ENCODE measurements around the gene P3H1. TPM values are rescaled to one million over a fixed set of nuclear protein-coding genes. Genes with fewer than 3 reads are reported as not detected.

Gene P3H1
- total and polyA plus RNA-seq, 2 of the 13 experiments (the other 11 are each of a cell fraction or from before 2014, with no cell fraction given) = 64.6 to 120 TPM

- in situ Hi-C loops (cut with HindIII; ENCODE audit: extremely low pct_ligation_motif_present, low pct_unique_long_range_greater_than_20kb) = no loop called here
- TF ChIP-seq AGO2 (optimal IDR thresholded peaks at IDR 0.05; ENCODE audit: low read depth, low read length) (peak; percentile 87), SIN3B (IDR thresholded peaks at IDR 0.05; ENCODE audit: low read length) (no peak), RBFOX2 (IDR thresholded peaks at IDR 0.05; ENCODE audit: low read depth, low read length) (peak; percentile 39; the same call in 1 of the 2 replicates)
- Histone ChIP-seq H3K4me3 (replicated peaks in 1 of 3; ENCODE audit: insufficient read depth in 1 of 3, low read depth in 2 of 3, low read length in 3 of 3) (no peak within 1 kb of the TSS), H3K4me2 (ENCODE audit: low read depth, low read length) (no peak within 1 kb of the TSS), H3K9me3 (ENCODE audit: low read length) (no peaks in the 10 kb centered on the region), H3K27ac (ENCODE audit: extremely low read length, insufficient read depth, low read length) (no peak within 1 kb of the TSS), H3K9ac (ENCODE audit: insufficient read depth, low read depth, low read length) (no peak within 1 kb of the TSS), H3K27me3 (ENCODE audit: control insufficient read depth in 1 of 2, insufficient read depth in 2 of 2, low read length in 2 of 2) (no peaks in the 10 kb centered on the region), H3K36me3 (replicated peaks in 1 of 2; ENCODE audit: control insufficient read depth in 1 of 2, insufficient read depth in 2 of 2, low read length in 2 of 2) (peaks cover 0 to 11% of the 10 kb centered on the region in 2 experiments; a peak in 2 of 5 replicates), H2AFZ (ENCODE audit: low read length) (no peak within 1 kb of the TSS), H4K20me1 (ENCODE audit: insufficient read depth, low read length) (no peaks in the 10 kb centered on the region), H3K79me2 (ENCODE audit: insufficient read depth, low read length) (no peaks in the 10 kb centered on the region), H3K4me1 (ENCODE audit: insufficient read depth, low read length) (no peaks in the 10 kb centered on the region)
- intact Hi-C loops (cut with micrococcal nuclease; ENCODE audit: unreplicated experiment) = no loop called here
- CTCF ChIA-PET (ENCODE audit: low intra/inter-chr PET ratio, low total read pairs) = no interaction called here
- ATAC-seq = no peak; the same call in 2 of the 3 replicates
- FAIRE-seq = no peak
- POLR2A ChIA-PET = interaction anchor here (3.2 kb wide), 1 partner anchor 18 kb away, joined by 9 read pairs; the partner anchor contains the start of genes C1orf50 and P3H1
- WGBS (ENCODE audit: low lambda C conversion rate) = 97% methylated on average over 46 of the region's 54 CpGs
- BruUV-seq (replicated peaks) = no TSS peak
- no peak for DNase-seq (ENCODE audit: low spot score)
Observed at GRCh38 chr1:42784946-42785693, 18.3 kb upstream of the P3H1 start, which contains the start of gene TMEM269. TMEM269 (plus strand) TSS chr1:42784991; CDS start chr1:42789894, 4,903 bp downstream.

- ChIA-PET CTCF (ENCODE audit: low intra/inter-chr PET ratio, low total read pairs) (no interaction called here), POLR2A (interaction anchor here (3.2 kb wide), 1 partner anchor 18 kb away, joined by 9 read pairs; the partner anchor contains the start of genes C1orf50 and P3H1)
- no peak for DNase-seq (ENCODE audit: low spot score)
- H3K27ac ChIP-seq (ENCODE audit: extremely low read length, insufficient read depth, low read length) = no peak overlapping the region
- no peak overlapping the region for H2AFZ ChIP-seq (ENCODE audit: low read length)
- no peak for FAIRE-seq
- H3K4me1 ChIP-seq (ENCODE audit: insufficient read depth, low read length) = no peaks in the 10 kb centered on the region
- TF ChIP-seq NFE2 (CRISPR knock-in tag; IDR thresholded peaks at IDR 0.05) (no peak), MED1 (CRISPR knock-in tag; IDR thresholded peaks at IDR 0.05) (no peak)
- no peaks in the 10 kb centered on the region for H3K79me2 ChIP-seq (ENCODE audit: insufficient read depth, low read length)
- intact Hi-C loops (cut with micrococcal nuclease; ENCODE audit: unreplicated experiment) (no loop called here), in situ Hi-C loops (cut with HindIII; ENCODE audit: extremely low pct_ligation_motif_present, low pct_unique_long_range_greater_than_20kb) (no loop called here)
- H3K27me3 ChIP-seq (ENCODE audit: control insufficient read depth in 1 of 2, insufficient read depth in 2 of 2, low read length in 2 of 2) = no peaks in the 10 kb centered on the region
- H4K20me1 ChIP-seq (ENCODE audit: insufficient read depth, low read length) = no peaks in the 10 kb centered on the region
- ATAC-seq = no peak
- WGBS (ENCODE audit: low lambda C conversion rate) = 96% methylated on average over 16 of the region's 18 CpGs
- no peak overlapping the region for H3K9ac ChIP-seq (ENCODE audit: insufficient read depth, low read depth, low read length)
- peaks cover 0 to 11% of the 10 kb centered on the region in 2 experiments; a peak in 2 of 5 replicates for H3K36me3 ChIP-seq (replicated peaks in 1 of 2; ENCODE audit: control insufficient read depth in 1 of 2, insufficient read depth in 2 of 2, low read length in 2 of 2)
- H3K9me3 ChIP-seq (ENCODE audit: low read length) = no peaks in the 10 kb centered on the region
- no peak overlapping the region for H3K4me3 ChIP-seq (replicated peaks in 1 of 3; ENCODE audit: insufficient read depth in 1 of 3, low read depth in 2 of 3, low read length in 3 of 3)
- H3K4me2 ChIP-seq (ENCODE audit: low read depth, low read length) = no peak overlapping the region
- no TSS peak for BruUV-seq (replicated peaks)
Observed at GRCh38 chr1:42784547-42784945, 17.7 kb upstream of the P3H1 start.

All from HepG2 (cell line).